ENCODE data around the gene UNC13D.
A peak's percentile ranks its signal among the peaks of the same experiment; 100 is the strongest.

The UNC13D gene

DNA sequence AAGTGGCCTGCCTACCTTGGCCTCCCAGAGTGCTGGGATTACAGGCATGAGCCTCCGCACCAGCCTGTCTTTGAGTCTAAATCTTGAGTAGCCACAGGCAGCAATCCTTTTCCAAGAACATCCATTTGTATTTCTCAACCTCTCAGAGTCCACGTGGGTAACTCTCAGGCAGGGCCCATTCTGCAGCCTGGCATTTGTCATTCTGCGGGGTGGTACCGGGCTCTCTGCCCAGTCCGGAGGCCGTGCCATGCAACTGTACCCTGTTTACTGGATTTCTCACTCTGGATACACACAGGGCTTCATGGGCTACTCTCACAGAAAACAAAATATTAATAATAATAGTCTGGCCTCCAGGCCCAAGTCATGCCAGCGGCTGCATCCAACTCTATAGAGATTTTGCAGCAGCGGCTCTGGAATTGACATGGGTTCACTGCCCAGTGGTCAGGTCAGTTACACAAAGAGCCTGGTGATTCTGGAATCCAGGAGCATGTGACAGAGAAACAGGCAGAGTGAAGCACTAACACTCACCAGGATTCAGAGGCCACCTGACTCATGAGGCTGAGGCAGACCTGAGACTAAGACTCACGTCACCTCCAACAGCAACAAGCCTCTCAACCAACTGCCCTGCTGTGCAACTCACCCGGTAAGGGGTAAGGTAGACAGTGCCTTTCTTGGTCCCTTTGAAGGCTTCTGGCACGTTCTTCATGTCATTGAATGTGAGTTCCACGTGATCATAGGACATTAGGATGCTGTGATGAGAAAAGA is 6.9 kb upstream of the UNC13D start:
- no peak for DNase-seq (ENCODE audit: low read depth)

DNA sequence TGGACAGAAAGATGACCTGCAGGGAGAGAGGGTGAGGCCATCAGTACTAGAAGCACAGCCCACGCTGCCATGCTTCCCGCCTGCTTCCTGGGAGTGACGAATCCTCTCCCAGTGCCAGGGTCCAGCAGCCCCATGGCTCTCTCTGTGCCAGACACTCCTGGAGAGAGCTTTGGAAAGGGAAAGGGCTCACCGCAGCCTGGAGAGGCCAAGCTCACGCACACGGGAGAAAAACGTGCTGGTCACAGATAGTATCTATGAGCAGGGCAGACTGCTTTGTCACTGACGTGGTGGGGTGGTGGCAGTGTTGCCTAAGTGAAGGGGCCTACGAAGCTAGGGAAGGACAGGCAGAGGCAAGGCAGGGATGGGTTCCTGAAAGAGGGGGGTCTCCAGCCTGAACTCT is 5.5 kb upstream of the UNC13D start:
- no peak for DNase-seq (ENCODE audit: low read depth)

DNA sequence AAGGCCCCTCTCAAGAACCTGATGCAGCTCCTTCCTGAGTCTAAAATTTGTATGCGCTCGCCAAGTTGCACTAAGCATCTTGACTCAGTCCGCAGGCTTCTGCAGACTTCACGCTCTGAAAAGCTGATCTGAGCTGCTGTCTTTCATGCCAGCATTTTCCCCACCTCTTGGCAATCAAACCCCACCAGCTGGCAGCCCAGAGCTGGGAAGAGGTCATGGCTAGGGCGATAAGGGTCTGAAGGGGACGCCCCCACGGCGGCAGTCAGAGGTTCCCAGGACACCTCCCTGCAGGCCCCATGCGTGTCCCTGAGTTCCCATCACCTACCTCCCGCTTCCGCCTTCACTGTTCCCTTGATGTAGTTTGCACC is 5.1 kb upstream of the UNC13D start:
- no peak for DNase-seq (ENCODE audit: low read depth)

DNA sequence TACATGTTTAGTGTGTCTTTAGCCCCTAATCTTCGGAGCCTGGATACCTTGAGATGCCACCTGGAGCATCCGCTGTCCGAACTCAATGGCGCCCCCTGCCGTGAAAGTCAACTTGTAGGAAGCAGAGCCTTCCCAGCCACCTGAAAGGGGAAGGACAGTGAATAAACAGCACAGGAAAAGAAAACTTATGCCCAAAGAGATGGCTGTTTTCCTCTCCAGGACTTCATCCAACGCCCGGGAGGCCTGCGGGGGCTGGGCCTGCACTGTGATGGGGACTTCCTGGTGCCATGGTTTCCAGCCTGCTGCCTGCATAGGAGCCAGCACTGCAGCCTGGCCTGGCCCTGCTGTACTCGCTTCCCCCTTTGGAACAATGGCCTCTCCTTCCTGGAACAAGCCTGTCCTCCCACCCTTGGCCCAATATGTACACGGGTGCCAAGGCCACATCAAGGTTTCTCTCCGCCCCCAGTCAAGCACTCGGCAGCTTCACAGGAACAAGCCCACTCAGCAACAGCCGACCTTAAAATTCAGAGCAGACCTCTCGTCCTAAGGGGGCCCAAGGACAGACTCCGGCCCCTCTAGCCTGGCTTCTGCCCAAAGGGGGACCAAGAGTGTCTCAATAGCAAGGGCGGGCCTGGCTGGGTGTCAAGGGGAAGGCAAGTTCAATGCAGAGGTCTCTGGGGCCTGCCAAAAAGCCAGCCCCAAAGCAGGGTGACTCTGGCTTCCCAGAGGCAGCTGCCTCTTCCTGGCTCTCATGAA is 4.5 kb upstream of the UNC13D start:
- DNase-seq (ENCODE audit: low read depth), result peak; percentile 69

DNA sequence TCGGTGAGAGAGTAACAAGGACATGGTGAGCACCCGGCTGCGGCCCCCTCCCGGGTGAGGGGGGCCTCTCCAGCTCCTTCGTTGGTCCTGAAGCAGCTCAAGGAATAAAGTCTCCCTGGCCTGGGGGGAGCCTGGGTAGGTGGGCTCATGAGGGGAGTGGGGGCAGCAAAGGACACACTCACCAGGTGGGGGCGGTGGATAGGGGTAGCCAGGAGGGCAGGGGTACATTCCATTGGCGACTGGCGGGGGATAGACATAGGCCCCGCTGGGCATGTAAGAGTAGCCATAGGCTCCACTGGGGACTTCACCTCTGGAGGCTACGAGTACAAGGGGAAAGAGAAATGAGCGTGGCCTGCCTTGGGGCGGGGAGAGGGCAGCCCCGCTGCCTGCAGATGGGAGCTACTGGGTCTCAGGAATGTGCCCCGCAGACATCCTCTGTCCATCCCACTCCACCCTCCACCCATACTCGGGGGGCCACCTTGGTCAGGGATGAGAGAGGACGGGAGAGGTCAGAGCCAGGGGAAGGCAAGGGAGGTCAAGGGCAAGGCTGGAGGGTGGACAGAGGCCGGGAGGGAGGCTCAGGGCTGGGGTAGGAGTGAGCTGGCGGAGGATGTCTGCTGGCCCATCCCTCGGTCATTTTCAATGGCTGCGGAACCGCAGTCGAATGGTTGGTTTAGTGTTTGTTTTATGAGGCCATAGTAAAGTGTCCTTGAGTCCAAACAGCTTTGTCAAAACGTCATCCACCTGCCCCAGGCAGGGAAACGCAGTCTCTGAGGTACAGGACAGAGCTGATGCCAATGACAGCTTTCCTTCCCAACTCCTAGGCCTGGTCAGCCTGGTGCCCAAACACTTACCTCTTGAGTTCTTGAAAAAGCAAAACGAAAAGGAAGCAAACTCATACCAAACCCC is 3.7 kb upstream of the UNC13D start:
- DNase-seq (ENCODE audit: low read depth), result no peak

DNA sequence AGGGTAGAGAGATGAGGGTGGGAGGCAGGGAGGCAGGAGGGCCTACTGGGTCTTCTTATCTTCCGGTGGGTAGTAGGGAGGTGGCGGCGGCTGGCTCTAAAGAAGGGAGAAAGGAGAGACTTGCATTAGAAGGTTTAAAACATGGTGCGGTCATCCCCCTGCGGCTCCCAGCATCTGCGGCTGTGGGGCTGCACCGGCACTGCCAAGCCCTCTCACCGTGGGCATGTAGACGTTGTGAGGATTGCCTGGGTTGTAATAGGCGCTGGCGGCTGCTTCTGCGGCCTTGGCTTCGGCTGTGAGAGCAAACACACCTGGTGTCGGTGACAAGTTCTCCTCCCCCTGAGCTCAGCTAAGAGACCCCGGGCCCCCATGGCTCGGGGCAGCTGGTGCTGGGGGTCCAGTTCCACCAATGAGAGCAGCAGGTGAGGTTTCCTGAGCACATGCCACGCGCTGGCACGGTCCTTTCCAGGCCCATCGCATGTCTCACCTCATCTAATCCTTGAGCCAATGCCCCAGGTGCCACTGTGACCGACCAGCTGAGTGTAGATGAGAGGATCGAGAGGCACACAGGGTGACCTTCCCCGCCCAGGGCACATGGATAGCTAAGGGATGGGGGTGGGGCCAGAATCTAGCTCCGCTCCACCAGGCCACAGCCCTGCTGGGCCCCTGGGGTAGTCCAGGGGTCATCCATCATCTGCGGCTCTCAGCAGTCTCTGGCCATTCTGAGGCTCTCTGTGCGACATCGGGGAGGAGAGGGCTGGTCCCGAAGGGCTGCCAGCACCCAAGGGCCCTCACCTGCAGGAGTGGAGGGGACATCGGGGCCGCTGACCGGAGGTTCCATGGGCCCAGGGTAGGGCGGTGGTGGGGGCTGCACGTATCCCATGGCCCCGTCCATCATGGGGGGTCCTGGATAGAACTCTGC is 2.7 kb upstream of the UNC13D start:
- no peak for DNase-seq (ENCODE audit: low read depth)

DNA sequence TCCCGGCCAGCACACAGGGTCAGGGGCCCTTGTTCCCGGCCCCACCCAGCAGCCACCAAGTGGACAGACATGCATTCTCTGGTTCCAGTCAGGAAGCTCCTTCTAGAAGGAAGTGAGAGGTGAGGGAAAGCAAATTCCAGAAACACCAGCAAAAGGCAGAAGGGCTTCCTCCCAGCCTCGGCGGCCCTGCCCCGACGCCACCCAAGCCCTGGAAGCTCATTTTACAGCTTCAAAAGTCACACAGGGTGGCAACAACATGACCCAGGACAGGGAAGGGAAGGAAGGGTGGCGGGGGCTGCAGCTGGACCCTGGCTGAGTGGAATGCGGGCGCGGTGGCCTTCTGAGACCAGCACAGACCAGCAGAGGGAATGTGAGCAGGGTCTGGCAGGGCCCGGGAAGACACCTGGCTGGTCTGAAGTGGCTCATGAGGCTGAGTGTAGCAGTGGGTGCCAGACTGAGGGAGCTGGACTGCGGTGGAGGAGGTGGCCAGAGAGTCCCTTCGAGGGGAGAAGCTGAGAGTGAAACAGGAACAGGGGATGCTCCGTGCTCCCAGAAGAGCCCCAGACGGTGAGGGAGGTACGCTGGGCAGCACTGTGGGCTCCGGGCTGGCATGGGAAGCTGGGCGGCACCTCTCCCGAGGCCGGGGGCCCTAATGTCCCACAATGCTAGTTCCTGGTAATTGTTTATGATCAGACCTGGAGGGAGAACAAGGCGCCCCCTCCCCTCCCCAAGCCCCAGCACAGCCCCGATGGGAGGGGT is 1.9 kb upstream of the UNC13D start:
- DNase-seq (ENCODE audit: low read depth), result no peak

DNA sequence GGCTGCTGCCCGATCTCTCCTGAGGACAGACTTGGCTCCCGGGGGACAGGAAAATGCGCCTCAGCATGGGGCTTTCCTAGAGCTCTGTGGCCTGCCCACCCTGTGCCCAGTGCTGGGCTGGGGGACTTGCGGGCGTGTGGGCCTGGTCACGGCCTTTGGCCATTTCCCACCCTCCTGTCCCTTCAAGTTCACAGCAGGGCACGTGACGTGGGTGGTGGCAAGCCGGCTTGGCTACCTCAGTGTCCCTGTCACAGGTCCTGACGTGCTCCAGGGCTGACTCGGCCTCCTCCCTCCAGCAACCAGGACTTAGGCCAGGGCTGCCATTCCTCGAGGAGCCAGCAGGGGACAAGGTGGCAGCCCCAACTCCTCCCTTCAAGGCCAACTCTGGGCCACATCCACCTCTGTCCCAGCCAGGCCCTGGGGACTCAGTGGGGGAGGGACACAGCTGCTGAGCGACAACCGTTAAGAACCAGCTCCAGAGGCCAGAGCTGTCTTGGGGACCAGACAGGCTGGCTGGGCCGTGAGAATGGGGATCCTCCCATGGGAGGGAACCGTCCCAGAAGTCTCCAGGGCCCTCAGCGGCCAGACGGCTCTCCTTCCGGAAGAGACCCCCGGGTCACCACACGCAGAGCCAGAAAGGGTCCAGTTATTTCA is 981 bp upstream of the UNC13D start:
- peak; percentile 72 for DNase-seq (ENCODE audit: low read depth)

DNA sequence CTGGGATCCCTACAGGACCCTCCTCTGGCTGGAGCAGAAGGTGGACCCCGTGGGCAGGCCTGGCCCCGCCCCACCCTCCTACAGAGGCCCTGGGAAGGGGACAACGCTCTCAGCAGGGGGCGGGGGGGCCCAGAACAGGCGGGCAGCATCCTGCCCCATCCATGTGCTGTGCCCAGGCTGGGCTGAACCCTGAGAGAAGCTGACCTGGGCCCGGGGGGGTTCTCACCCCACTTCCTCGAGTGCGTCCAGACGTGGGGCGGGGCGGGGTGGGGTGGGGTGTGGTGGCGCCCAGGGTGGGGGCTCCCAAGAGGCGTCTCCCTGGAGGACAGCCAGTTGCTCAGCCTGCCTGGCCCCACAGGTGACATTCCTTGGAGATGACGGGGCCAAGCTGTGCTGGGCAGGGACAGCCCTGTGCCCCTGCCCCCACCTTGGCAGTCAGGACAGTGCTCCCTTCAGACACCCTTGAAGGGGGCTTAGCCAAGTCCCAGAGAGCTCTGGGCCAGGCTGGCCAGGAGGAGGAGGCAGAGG is 390 bp upstream of the UNC13D start:
- no peak for DNase-seq (ENCODE audit: low read depth)

DNA sequence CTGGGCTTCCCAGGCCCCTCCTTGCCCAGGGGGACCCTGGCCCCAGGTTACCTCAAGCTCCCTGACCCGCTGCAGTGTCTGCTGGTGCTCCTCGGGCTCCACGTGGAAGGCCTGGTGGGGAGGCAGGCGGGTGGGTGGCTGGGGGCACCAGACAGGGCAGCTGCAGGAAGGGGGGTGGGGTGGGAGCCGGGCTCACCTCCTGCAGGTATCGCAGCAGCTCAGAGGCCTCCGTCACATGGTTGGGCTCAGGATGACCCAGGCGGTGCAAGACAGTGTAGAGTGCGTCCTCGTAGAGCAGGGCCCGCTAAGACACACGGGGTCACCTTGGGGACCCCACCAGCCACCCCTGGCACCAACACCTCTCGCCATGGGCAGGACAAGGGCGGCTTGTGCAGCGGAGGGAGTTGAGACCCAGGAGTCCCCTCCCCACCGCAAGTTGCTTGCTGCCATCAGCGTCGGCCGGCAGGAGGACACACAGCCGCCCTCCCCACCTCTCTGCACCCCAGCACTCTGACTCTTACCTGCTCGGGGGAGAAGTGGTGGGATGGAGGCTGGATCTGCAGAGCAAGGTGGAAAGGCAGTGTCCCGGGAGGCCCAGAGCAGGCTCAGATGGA is 1.1 kb downstream of the UNC13D start:
- no peak for DNase-seq (ENCODE audit: low read depth)

DNA sequence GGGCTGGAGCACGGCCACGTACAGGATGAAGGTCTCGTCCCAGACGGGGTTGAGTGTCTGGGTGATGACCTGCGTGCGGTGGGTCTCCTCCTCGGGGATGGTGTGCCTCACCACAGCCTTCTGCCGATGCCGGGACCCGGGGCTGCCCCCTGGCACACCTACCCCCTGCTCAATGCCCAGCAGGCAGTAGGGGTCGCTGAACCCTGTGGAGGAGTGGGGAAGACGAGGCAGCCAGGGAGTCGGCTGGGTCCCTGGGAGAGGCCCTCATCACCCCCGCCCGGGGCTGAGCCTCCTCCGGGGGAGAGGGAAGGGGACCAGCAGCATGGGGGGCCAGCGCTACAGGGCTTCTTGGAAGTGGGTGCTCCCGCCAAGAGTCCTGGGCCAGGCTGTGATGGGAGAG is 1.8 kb downstream of the UNC13D start:
- DNase-seq (ENCODE audit: low read depth), result no peak

DNA sequence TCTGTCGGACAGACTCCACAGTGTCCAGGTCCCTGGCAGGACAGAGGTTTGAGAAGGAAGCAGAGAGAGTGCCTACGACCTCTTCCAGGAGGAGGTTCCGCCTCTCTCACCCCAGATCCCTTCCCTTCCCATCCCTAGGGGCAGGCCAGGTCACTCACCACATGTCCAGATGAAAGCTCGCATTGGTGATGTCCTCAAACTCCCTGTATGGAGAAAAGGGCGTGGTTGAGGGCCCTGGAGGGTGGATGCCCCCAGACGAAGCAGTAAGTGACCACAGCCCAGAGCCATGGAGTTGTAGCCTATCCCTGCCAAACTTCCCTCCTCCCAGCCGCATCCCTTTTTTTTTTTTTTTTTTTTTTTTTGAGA is 3.4 kb downstream of the UNC13D start:
- no peak for DNase-seq (ENCODE audit: low read depth)

DNA sequence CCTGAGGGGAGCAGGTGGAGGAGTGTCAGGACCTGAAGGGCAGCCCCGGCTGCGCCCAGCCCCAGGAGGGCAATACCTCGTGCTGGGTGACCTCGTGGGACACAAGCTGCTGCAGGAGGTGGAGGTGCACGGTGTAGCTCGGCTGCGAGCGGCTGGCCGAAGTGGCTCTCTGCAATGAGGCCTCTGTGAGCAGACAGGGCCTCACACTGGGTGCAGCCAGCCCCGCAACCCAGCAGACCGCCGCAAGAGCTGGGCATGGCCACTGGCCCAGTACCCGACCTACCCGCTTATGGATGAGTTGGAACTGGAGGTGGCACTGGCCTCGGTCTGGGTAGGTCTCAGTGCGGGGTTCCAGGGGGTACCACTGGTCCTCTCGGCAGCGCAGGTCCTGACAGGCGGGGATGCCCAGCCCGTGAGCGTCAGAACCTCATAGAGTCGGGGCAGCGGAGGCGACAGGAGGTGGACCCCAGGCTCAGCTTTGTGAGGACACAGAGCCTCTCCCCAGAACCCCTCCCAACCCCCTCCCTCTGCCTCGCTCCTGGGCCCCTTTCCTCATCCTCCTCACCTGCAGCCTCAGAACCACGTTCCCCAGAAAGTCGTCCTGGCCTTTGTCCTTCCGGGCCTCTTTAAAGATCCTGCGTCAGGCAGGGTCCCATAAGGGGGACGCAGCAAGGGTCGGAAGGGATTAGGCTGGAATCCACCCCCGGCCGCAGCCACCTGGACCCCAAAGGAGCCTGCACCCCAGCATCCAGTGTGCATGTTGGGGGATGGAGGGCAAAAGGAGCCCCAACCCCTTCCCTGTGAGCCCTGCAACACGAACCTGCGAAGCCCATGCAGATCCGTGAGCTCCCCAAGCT is 4.0 kb downstream of the UNC13D start:
- DNase-seq (ENCODE audit: low read depth), result no peak

DNA sequence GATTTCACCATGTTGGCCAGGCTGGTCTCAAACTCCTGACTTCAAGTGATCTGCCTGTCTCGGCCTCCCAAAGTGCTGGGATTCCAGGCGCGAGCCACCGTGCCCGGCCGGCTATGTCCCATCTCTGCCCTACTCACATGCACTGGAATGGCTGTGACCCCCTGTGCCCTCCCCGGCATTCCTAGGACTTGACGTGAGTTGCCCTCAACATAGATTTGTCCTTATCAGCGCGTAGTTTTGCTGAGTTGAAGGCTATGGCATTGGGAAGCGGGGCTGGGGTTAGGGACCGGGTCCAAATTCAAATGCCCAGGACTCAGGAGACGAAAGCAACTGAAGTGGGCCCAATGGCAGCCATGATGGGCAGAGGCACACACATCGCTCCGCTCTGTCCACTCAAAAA is 5.8 kb downstream of the UNC13D start:
- DNase-seq (ENCODE audit: low read depth), result no peak

DNA sequence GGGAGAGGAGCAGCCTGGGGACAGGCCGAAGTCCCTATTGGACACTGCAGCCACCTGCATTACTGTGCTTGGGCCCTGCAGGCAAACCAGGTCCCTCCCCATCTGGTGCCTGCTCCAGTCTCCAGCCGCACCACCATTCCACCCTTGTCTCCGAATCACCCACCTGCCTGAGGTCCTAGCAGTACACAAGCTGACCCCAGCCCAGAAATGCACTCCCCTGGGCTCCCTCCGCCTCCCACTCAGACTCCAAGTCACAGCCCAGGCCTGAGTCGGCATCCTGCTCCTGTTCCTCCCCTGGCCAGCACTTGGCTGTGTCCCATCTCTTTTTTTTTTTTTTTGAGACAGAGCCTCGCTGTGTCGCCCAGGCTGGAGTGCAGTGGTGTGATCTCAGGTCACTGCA is 6.3 kb downstream of the UNC13D start:
- no peak for DNase-seq (ENCODE audit: low read depth)

DNA sequence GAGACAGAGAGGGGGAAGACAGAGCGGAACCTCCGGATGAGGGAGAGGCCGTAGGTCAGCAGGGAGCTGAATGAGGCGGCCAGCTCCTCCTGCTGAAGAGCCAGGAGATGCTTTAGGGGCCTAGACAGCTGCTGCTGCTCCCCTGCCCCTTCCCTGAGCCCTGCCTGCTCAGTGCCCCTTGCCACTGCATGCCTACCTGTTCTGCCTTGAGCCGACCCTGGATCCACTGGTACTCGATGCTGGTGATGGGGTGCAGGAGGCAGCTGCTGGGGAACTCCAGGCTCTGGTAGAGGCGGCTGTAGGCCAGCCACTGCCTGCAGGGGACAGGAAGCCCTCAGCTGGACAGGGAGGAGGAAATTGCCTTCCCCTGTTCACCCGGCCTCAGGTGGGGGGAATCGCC is 7.6 kb downstream of the UNC13D start:
- no peak for DNase-seq (ENCODE audit: low read depth)

DNA sequence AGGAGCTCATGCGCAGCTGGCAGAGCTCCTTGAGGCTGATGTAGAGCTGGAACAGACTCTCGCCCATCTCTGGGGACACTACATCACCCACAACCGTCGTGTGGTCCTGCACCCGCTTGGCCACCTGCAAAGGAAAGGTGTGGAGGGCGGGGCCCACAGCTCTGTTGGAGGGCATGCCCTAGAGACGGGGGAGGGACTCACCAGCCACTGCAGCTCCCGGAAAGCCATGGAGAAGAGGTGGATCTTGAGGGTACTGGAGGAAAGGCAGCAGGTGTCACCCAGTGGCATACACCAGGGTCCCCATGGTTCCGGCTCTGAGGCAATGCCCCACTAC is 8.6 kb downstream of the UNC13D start:
- DNase-seq (ENCODE audit: low read depth), result no peak

DNA sequence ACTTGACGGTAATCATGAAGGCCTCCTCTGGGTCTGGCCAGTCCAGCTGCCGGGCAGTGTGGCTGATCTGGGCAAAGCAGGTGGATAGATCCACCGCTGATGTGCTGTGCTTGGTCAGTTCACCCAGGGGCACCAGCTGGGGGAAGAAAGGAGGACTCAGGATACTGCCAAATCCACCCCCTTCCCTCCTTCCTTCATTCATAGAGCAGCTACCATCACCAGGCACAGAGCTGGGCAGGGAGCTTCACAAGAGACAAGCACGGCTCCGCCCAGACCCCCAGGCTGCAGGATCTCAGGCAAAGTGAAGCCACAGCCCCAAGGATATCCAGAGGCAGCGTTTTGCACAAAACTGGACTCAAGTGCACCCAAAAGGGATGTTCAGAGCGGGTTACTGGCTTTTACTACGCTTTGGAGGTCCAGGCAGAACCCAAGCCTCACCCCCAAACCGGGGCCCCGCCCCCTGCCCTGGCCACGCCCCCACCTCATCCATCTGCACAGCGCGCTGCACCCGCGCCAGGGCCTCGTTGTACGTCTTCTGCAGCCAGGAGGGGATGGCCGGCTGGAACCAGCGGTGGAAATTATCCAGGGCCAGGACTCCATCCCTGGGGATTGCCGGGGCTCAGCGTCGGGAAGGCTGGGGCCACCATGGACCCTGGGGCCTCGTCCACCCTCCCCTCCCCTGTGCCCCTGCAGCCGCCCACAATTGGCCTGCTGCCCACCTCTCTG is 9.1 kb downstream of the UNC13D start:
- no peak for DNase-seq (ENCODE audit: low read depth)
